GM21526 (cell line): ENCODE measurements around the gene AFAP1L2.

Experiments used
- ATAC-seq: cut with Tn5 transposase; IDR thresholded peaks from one replicate; pipeline ENCODE4 v1.9.1; 2021; ENCODE audit warnings: moderate library complexity; ENCODE audit not compliant: unreplicated experiment, low FRiP score

Gene AFAP1L2

DNA sequence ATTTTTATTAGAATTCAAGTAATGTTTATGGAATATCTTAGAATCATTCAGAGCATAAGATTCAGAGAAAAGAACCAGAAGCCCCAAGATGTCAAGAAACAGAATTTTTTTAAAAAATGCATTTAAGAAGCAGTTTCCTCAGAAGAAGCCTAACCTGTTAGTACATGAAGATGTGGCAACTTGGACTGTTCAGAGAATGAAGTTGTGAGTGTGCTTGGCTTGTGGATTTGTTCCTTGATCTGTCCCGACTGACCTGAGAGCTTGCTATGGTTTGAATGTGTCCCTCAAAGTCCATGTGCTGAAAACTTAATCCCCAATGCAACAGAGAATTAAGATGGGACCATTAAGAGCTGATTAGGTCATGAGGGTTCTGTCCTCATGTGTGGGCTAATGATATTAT is 13.8 kb upstream of the AFAP1L2 start:
- no peak for ATAC-seq

DNA sequence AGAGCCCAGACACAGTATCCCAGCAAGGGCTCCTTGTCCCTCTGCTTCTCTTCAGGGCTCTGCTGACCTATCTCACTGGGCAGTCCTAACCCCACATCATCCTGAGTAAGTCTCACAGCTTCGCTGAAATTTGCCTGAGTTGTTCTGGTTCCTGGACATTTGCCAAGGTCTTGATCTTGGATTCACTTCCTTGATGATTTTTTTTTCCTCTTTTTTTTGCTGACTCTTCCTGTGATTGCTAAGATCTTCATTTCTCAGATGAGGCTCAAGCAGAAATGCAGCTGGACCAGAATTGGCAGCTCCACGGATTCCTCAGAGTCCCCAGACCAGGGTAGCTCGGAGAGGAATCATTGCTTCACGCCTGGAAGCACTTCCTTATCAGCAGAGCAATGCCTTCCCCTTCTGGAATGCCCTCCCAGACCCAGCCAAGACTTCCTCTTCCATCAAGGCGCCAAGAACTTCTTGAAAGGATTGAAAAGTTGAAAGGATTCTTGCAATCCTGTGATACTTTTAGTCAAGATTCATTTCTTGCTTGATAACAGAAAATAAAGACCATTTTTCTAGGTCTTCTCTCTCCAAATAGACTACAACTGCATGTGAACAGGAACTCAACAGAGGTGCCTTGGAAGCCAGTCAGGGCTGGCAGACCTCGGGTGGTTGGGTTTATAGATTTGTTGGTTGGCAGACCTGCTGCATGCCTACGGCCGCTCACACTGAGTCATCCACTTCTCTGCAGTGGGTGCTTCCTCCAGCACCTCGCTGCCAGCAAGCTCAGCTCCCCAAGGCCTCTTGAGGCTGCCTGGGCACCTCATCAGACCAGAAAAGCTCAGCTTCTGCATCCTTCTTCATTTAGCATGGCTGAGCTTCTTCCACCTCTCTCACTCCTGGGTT is 8.8 kb upstream of the AFAP1L2 start:
- ATAC-seq, result no peak

DNA sequence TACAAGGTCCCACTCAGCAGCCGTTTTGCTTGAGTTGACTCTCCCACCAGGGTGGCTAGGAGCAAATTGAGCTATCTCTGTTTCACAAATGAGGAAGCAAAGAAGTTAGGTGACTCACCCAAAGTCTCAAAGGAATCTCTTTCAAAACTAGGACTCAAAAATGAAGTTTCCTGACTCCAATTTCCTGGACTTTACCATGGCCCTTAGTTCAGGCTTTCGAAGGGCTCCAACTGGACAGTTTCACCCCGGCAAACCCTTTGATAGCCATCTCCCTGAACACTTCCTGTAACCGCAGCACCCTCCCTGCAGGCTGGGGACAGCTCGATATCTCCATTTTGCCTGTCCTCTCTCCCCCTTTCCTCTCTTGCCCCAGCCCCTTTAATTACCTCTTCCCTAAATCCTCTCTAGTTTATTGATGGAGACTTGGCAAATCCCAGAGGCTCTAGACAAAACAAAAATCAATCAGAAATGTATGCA is 4.7 kb upstream of the AFAP1L2 start:
- ATAC-seq, result no peak

DNA sequence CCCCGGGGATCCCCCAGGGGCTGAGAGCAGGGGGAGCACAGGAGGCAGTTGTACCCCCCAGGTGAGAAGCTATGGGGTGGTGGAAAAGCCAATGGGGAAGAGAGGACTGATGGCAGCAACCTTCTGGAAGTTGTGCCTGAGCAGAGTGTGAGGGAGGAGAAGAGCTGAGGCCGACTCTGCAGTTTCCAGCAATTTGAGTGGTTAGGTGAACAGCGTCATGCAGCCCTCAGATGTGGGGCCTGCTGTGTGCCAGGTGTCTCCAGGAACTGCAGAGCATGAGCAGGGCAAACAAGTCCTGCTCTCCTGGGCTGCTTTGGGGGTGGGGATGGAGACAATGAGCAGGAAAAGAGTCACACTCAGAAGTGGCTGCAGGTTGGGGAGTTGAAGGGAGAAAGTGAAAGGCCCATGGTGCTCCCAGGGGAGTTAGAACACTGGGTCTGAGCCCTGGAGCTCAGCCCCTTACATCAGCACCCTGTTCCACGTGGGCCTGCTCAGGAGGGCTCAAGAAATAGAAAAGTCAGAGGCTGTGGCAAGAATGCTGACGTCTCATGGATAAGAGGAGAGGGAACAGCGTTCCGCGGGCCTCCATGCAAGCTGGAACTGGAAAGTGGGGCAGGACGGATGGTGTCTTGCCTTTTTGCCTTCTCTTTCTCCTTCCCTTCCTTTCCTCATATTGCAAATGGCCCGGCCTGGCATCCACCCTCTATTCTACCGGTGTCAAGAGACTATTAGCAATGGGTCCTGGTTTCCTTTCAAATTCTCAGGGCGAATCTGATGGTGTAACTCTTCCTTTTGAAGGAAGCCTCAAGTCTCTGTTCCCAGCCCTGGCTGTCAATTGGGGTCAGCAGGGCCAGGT is 4.0 kb upstream of the AFAP1L2 start:
- ATAC-seq, result no peak

DNA sequence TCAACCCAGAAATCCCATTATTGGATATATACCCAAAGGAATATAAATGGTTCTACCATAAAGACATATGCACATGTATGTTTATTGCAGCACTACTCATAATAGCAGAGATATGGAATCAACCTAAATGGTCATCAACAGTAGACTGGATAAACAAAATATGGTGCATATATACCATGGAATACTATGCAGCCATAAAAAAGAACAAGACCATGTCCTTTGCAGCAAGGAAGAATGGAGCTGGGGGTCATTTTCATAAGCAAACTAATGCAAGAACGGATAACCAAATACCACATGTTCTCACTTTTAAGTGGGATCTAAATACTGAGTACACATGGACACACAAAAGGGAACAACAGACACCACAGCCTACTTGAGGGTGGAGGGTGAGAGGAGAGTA is 2.2 kb upstream of the AFAP1L2 start:
- ATAC-seq, result no peak

DNA sequence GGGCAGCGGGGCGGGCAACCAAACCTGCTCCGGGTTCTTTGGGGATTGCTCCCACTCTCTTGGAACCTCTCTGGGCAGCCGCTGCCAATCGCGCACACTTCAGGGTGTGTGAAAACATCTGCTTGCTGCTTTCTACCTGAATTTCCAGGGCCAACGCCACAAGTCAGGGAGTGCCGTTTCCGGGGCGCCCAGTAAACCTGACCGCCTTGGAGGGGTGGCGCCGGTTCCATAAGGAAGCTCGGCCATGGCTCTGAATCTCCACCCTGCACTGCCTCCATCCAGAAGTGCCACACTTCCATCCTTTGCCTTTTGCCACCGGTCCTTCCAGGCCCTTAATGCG is 679 bp upstream of the AFAP1L2 start:
- no peak for ATAC-seq

DNA sequence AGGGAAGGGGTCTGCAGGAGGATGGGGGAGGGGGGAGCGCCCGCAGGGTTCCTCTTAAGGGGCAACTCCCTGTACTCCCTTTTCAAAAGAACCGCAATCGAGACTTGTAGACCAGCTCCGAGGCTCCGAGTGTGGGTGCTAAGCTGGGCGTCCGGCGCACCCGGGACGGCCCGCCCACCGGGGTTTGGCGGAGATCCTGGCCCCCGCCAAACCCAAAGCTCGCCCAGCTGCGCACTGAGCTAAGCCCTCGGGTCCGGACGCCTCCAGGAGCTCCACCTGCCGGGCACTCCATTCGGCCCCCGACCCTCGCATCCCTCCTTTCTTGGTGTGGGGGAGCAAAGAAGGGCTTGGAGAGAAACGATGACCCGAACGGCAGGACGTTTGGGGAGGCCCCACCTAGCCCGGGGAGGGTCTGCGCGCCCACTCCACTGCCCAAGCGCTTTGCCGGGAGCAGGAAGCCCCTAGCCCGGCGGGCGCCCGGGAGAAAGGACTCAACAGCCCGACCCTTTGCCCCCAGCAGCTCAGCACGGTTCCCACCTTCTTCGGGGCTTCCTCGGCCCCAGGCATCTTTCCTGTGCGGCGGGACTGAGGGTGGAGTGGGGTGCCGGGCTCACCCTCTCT is 651 bp downstream of the AFAP1L2 start:
- no peak for ATAC-seq

DNA sequence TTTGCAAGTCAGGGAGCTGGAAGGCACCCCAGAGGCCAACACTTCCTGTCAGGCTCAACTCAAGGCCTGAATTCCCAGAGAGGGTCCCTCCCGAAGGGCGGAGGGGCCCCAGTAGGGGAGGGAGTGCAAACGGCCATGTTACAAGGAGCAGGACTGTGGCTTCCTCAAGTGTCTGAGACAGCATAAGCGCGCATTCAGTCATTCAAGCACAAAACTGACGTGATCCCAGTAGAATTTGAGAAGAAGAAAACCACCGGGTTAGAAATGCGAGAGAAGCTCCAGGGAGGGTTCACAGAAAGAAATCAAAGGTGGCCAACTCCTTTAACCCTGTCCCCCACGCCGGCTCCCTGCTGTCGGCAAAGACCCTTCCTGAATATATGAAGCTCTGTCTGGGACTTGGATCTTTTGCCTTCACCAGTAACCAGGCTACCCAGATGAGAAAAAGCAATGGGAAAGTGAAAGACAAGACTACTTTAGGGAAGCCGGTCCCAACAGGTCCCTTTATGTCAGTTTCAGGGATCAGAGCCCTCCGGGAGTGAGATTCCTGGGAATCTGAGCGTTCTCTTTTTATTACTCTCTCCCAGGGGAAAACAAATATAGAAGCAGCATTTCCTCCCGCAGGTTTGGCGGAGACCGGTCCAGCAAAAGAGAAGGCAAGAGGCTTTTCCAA is 1.3 kb downstream of the AFAP1L2 start:
- no peak for ATAC-seq

DNA sequence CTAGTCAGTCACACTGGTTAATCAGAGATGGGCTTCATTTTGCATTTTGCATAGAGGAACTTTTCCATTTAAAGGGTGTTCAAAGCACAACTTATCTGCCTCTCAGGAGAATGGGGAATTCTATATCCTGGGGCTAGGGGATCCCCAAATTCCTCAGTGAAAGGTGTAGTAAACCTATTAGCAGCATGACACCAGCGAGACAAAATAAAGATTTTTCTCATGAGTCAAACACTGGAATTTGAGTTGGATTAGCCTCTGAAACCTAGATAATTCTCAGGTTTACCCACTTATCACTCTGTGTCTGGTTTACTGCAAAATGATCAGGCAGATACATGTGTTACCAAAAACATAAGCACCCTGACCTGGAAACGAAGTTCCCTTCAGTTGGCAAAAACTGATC is 2.1 kb downstream of the AFAP1L2 start:
- ATAC-seq, result no peak

DNA sequence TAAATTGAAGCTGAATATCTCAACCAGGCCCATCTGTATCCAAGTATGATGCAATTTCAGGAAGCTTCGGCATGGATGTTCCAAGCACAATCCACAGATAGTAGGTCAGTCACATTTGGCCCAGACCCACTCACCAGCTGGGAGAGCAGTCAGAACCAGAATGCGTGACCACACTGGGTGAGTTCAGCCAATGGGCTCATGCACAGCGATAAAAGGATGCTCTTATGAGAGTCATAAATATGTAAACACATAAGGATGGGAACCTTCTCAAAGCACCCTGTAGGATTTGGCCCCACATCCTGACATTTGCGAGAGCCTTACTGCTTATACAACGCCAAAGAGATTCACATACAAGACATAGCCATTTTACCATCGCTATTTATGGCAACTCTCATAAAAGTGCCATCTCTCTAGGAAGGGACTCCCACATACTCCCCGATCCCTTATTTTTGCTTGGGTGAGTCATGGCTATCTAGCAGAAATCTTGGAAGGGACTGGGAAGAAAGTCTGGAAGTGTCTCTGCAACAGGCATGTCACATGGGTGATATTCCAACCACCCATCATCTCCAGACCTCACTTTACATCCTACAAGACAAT is 3.0 kb downstream of the AFAP1L2 start:
- ATAC-seq, result no peak

DNA sequence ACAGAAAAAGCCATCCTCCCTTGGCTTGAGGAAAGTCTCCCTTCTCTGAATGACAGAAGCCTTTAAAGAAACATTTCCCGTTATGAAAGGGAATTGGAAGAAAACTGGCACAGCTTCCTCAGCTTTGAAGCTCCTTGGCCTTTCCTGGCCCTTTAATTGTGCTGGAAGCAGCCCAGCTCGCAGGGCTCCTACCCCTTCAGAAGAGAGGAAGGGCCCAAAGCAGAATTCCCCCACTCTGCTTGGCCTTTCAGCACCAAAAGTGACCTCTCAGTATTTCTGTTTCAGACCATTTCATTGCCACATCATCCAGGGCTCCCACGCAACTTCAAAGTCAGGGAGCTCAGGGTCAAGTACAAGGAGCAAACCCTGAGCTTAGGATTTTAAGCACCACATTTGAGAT is 4.2 kb downstream of the AFAP1L2 start:
- no peak for ATAC-seq

DNA sequence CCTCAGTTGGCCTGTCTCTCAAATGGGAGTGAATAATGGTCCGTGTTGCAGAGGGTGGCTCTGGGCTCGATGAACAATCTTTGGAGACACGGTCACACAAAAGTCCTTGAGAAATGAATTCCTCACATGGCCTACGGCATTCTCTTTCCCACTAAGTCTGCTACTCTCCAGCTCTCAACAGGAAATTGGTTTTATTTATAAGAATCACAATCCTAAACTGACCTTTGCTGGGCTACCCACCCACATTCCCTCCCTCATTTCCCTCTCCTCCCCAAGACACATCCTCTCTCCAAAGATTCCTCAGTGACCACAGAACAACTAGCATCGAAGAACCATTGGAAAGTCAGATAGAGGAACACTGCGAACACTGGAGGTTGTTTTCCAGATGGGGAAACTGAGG is 4.7 kb downstream of the AFAP1L2 start:
- ATAC-seq, result no peak

DNA sequence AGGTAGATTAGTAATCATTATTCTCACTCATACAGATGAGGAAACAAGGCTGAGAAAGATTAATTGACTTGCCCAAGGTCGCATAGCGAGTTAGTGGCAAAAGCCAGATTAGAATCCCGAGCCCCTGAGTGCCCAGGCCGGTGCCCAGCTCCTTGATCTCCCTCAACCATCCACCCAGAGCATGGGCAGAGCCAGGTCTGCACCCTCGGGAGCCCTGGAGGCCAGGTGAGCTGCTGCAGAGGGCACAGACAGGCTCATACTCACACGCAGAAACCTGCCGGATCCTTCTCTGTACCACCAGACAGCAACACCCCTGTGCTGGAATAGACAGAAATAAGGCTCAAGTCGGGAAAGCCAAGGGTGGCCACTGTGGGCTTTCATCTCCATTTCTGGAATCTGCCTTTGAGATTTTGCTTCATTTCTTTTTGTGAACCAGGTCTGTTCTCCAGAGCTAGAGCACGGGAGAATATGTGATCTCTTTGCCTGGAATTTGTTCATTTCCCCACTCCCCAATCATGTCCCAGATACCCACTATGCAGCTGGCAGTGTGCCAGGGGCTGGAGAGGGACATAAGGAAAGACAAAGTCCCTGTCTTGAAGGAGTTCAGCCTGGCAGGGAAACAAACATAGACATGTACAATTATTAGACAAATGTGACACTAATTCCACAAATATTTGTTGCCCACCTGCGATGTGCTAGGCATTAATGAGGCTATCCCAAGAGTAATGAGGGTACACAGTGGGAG is 5.5 kb downstream of the AFAP1L2 start:
- no peak for ATAC-seq

DNA sequence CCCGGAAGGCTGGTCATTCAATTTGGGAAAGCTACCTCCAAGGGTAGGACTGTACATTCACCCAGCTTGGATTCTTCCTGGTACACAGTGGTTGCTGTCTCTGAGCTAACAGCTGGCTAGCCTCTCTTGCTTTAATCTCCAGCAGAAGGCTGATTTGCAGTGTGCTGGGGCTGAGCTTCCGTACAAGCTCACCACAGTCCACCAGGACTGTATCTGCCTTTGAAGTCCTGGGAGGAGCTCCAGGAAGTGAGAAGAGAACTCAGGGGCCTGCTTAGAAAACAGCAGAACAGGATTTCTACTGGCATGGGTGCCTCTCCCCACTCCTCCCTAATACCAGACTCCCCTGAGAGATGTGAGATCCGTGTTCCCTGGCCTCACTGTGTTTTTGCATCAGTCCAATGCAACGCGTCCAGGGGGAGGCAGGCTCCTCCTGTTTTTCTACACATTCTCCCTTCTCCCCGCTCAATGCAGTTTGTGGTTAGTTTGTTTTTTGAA is 6.6 kb downstream of the AFAP1L2 start:
- ATAC-seq, result no peak

DNA sequence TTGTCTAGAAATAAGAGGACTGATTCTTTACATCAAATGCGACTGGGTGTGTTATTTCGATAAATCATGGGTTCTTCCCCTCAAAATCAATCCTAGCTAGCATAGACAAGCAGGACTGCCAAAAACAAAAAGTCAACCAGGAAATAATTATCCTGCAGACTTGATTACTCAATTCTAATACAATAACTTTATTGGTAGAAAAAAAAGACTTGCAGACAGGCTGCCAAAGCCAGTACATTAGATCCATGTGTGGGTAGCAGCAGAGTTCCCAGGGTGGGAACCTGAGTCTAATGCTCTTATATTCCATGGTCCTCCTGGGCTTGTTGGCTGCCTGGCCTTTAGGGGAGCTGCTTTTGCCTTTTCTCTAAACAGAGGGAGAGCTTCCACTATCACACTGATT is 7.8 kb downstream of the AFAP1L2 start:
- ATAC-seq, result no peak

DNA sequence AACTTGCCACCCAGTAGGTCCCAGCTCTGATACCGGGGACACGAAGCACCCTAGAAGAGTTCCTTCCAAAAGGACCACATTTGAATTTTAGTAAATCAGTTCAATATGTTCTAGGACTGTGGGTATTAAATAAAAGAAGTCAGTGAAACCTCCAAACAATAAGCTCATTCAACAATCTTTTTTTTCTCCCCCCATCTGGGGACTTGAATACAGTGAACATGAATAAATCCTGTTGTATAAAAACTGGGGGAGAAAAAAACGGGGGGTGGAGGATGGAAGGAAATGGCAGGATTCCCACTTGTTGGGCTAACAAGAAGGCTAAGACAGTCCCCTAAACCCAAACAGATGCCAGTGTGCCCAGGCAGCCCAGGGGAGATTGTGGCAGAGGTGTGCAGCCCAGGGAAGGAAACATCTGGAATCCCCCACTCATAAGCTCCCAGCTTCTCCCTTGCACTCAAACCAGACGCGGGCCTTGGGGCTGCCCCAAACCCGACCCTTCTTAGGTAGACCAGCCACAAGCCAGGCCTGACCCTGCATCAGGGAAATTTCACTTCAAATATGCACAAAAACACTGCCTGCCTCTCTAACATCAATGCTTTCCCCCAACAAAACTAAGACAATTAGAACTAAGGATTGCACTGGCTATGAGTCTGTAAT is 8.8 kb downstream of the AFAP1L2 start:
- no peak for ATAC-seq

DNA sequence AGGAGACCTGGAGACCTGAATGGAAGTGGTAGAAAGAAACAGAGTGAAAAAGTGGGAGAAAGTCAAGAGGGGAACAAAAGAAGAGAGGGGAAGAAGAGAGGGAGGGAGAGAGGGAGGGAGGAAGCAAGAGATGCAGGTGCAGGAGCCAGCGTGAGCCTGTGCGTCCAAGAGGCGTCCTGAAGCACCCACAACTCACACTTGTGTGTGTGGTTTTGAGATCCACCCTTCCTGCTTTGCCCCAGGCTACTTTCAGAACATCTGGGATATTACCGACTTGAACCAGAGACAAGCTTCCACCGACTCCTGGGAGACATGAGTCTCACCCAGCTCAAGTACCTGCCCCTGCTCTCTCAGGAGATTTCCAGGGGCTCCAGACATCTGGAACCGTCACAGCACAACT is 9.8 kb downstream of the AFAP1L2 start:
- no peak for ATAC-seq

DNA sequence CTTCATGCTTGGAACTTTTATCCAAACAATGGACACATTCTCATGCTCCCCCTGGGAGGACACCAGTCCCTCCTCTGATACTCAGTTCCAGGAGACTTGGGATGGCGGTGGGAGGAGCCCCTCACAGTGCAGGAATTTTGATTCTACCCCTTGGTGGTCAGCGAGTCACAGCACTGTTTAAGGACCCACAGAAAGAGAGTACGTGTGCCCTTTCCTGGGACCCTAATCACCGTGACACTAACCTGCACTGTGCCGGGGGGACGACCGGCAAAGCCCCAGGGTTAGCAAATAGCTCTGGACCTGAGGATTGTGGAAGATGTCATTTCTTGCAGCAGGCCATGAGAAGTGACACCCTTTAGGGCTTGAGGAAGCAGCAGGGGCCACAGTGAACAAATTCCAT is 10.4 kb downstream of the AFAP1L2 start:
- ATAC-seq, result no peak

DNA sequence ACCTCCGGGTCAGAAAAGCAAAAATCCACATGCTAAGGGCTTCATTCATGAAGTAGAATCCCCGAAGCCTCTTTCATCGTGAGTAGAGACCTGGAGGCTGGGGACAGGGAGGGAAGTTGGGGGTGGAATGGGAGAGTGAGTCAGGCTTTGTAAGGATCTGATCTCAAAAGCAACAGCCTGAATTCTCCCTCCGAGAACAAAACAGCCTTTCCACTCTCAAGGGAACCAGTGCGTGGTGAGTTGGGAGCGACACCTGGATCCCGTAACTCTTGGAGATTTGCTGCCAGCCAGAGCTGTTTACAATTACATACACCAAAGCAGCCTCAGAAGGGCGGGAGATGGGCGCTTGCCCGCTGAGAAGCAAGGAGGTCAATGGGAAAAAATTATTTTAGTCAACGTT is 10.8 kb downstream of the AFAP1L2 start:
- no peak for ATAC-seq
